ENCODE results near the gene RHOB.
A peak's percentile ranks its signal among the peaks of the same experiment; 100 is the strongest.
"Not testable (repeated sequence)": the region's sequence is repeated elsewhere in the genome, so short reads cannot be mapped to it uniquely, and the experiment has no call there.

The RHOB gene

DNA sequence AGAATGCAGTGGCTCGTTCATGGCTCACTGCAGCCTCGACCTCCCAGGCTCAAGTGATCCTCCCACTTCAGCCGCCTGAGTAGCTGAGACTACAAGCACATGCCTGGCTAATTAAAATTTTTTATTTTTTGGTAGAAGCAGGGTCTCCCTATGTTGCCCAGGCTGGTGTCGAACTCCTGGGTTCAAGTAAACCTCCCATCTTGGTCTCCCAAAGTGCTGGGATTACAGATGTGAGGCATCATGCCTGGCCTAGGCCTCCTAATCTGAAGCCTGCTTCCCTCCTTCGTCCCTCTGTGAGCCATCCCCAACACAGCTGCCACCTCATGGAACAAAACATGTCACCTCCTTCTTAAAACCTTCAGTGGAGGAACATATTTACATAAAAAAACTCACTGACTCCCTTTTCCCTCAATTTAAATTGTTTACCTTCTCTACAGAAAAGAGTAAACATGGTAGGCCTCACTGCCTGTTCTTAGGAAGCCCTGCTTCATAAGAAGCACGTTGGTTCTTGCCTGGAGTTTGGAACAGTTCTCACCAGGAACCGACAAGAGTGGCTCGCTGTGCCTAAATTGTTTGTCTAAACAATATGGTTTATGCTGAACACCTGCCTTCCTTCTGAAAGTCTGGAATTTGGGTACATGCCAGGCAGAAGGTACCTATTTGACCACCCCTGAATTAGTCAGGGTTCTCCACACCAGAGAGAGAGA is 12.1 kb upstream of the RHOB start:
- DNase-seq = no peak
- no peaks in the 10 kb centered on the region for H3K36me3 ChIP-seq
- no peaks in the 10 kb centered on the region for H3K27me3 ChIP-seq (ENCODE audit: insufficient read depth, low read depth, severe bottlenecking)
- no peaks in the 10 kb centered on the region for H3K9me3 ChIP-seq (ENCODE audit: severe bottlenecking)
- no peak overlapping the region for H3K27ac ChIP-seq
- no peak overlapping the region for H3K4me3 ChIP-seq (ENCODE audit: low read depth, low read length)
- TF ChIP-seq, protein P1, sequence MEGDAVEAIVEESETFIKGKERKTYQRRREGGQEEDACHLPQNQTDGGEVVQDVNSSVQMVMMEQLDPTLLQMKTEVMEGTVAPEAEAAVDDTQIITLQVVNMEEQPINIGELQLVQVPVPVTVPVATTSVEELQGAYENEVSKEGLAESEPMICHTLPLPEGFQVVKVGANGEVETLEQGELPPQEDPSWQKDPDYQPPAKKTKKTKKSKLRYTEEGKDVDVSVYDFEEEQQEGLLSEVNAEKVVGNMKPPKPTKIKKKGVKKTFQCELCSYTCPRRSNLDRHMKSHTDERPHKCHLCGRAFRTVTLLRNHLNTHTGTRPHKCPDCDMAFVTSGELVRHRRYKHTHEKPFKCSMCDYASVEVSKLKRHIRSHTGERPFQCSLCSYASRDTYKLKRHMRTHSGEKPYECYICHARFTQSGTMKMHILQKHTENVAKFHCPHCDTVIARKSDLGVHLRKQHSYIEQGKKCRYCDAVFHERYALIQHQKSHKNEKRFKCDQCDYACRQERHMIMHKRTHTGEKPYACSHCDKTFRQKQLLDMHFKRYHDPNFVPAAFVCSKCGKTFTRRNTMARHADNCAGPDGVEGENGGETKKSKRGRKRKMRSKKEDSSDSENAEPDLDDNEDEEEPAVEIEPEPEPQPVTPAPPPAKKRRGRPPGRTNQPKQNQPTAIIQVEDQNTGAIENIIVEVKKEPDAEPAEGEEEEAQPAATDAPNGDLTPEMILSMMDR (IDR thresholded peaks at IDR 0.05; ENCODE audit: low read depth, low read length) = no peak

DNA sequence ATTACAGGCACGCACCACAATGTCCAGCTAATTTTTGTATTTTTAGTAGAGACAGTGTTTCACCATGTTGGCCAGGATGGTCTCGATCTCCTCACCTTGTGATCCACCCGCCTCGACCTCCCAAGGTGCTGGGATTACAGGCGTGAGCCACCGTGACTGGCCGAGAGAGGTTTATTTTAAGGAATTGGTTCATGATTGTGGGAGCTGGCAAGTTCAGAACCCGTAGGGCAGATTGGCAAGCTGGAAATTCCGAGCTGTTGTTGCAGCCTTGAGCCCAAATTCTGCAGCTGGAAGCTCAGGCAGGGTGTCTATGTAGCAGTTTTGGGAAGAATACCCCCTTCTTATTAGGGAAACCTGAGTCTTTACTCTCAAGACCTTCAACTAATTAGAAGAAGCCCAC is 11.4 kb upstream of the RHOB start:
- H3K27me3 ChIP-seq (ENCODE audit: insufficient read depth, low read depth, severe bottlenecking); DNase-seq; H3K36me3 ChIP-seq; H3K9me3 ChIP-seq (ENCODE audit: severe bottlenecking); H3K27ac ChIP-seq; H3K4me3 ChIP-seq (ENCODE audit: low read depth, low read length): not testable (repeated sequence)

DNA sequence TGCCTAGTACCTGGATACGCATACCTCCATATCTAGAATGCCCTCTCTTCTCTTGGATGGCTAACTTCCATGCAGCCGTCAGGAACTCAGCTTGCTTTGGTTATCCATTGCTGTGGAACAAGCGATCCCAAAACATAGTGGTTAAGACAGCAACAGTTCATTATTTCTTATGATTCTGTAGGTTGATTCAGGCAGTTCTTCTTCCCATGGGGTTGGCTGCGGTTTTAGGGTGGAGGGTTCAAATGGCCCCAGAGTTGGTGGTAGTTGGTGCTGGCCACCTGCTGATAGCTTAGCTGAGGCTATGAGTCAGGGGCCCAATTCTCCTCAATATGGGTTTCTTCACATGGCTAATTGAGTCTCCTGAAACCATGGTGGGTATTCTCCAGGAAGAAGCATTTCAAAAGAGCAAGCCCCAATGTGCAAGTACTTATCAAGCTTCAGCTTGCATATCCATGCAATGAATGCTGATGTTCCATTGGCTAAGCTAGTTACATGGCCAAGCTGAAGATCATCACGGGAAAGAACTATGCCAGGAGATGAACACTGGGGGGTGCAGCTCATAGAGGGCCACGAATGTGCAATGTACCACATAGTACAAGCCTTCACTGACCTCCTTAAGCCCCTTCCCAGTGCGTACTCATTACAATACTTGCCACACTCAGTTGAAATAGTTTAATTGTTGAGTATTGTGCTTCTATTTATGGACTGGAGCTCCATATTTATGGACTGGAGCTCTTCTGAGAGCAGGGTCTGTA is 10.0 kb upstream of the RHOB start:
- no peak overlapping the region for H3K27ac ChIP-seq
- no peaks in the 10 kb centered on the region for H3K27me3 ChIP-seq (ENCODE audit: insufficient read depth, low read depth, severe bottlenecking)
- TF ChIP-seq, protein P1 (IDR thresholded peaks at IDR 0.05; ENCODE audit: low read depth, low read length) = no peak
- H3K9me3 ChIP-seq (ENCODE audit: severe bottlenecking) = no peaks in the 10 kb centered on the region
- no peak overlapping the region for H3K4me3 ChIP-seq (ENCODE audit: low read depth, low read length)
- no peaks in the 10 kb centered on the region for H3K36me3 ChIP-seq
- DNase-seq = peak; percentile 23

DNA sequence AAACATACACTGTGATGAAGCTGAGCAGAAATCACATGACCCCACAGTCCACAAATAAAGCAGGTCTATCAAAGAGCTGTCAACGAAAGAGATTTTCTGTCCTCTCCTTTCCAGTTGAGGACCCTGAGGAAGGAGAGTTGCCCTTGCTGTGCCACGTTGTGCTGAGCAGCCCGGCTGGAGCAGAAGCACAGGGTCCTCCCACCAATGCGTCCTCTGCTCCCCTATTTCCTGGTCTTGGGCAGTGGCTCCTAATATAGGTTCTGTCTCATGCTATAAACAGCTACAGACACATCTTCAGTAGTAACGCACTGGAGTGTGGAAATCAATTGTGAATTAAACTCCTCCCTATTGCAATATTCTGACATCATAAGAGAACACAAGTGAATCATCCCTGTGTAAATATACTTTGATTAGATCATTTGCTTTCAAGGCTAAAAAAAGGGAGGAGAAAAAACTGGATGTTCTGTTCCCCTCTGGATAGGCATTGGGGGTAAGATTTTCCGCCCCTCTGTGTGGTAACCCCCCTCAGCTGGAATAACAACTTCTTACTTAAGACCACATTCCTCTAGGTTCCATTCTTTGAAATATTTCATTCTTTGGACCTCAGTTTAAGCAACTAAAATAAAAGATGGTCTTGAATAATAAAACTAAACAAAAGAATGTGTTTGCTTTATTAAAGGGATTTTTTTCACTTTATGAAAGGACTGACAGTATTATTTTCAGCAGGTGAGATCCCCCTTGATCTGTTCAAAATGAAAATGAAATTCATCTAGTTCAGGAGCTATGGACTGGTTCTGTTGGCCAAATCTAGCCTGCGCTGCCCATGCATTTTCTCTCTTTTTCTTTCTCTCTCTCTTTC is 8.3 kb upstream of the RHOB start:
- no peaks in the 10 kb centered on the region for H3K9me3 ChIP-seq (ENCODE audit: severe bottlenecking)
- H3K36me3 ChIP-seq = no peaks in the 10 kb centered on the region
- no peak overlapping the region for H3K27ac ChIP-seq
- TF ChIP-seq, protein P1 (IDR thresholded peaks at IDR 0.05; ENCODE audit: low read depth, low read length) = no peak
- H3K27me3 ChIP-seq (ENCODE audit: insufficient read depth, low read depth, severe bottlenecking) = no peaks in the 10 kb centered on the region
- H3K4me3 ChIP-seq (ENCODE audit: low read depth, low read length) = no peak overlapping the region
- peak; percentile 2 for DNase-seq

DNA sequence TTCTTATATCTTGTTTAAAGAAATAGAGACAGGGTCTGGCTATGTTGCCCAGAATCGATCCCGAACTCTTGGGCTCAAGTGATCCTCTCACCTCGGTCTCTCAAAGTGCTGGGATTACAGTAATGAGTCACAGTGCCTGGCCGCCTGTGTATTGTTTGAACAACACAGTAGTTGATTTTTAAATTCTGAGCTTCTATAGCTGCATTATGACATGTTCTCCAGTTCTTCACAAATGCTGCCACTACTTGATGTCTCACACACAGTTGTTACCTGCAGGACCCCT is 7.7 kb upstream of the RHOB start:
- Histone ChIP-seq H3K36me3 (no peaks in the 10 kb centered on the region), H3K4me3 (ENCODE audit: low read depth, low read length) (no peak overlapping the region), H3K27me3 (ENCODE audit: insufficient read depth, low read depth, severe bottlenecking) (no peaks in the 10 kb centered on the region), H3K9me3 (ENCODE audit: severe bottlenecking) (no peaks in the 10 kb centered on the region), H3K27ac (no peak overlapping the region)
- DNase-seq = peak; percentile 1
- TF ChIP-seq, protein P1 (IDR thresholded peaks at IDR 0.05; ENCODE audit: low read depth, low read length) = no peak

DNA sequence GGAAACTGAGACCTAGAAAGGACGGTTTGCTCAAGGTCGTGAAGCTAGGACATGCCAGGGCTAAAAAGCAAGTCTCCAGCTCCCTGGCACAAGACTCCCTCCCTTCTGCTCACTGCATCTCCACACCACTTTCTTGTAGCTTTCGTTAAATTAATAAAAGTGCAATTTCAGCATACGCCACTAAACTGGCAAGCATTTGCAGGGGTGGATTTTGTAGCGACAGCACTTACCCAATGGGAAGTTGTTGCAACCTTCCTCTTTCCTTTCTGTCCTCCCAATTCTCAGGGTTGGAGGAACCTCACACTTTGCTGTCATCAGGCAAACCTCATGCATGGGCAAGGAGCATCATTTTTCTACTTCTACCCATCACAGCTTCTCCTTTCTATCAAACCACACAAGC is 7.4 kb upstream of the RHOB start:
- Histone ChIP-seq H3K27ac (no peak overlapping the region), H3K36me3 (no peaks in the 10 kb centered on the region), H3K4me3 (ENCODE audit: low read depth, low read length) (no peak overlapping the region), H3K9me3 (ENCODE audit: severe bottlenecking) (no peaks in the 10 kb centered on the region), H3K27me3 (ENCODE audit: insufficient read depth, low read depth, severe bottlenecking) (no peaks in the 10 kb centered on the region)
- peak; percentile 1 for DNase-seq
- TF ChIP-seq, protein P1 (IDR thresholded peaks at IDR 0.05; ENCODE audit: low read depth, low read length) = no peak

All from WERI-Rb-1 (cell line).